ENCODE results near the gene LRRC2. TPM values are rescaled to one million over a fixed set of nuclear protein-coding genes. Genes with fewer than 3 reads are reported as not detected.
A peak's percentile ranks its signal among the peaks of the same experiment; 100 is the strongest.

LRRC2 gene
- total and polyA plus RNA-seq, 9 of the 15 experiments (the other 6 are each of a cell fraction or from before 2014, with no cell fraction given) = 0.01 to 0.04 (median 0.03) TPM; not detected in 5

DNA sequence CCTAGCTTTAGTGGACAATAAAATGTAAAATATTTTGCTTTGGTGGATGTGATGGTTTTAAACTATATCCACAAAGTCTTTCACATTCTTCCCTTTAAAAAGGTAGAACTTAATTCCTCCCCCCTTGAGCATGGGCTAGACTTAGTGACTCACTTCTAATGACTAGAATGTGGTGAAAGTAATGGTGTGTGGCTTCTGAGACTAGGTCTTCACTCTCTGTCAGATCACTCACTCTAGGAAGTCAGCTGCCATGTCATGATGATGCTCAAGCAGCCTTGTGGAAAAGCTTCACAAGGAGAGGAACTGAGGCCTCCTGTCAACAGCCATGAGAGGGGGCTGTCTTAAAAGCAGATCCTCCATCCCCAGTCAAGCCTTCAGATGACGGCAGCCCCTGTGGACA lies 4.2 kb downstream of the LRRC2 start:
- BruUV-seq (replicated peaks) = no TSS peak
- Histone ChIP-seq H2AFZ (ENCODE audit: low read depth, low read length) (no peak overlapping the region), H3K36me3 (ENCODE audit: control insufficient read depth, insufficient read depth, low read length) (no peaks in the 10 kb centered on the region), H3K4me1 (replicated peaks in 1 of 2; ENCODE audit: control insufficient read depth in 2 of 2, insufficient read depth in 2 of 2, low read length in 2 of 2) (peaks cover 11 to 23% of the 10 kb centered on the region in 2 experiments), H3K4me2 (ENCODE audit: insufficient read depth, low read length) (no peak overlapping the region), H3K27me3 (ENCODE audit: control insufficient read depth in 2 of 2, insufficient read depth in 2 of 2, low read length in 2 of 2) (peaks cover 17 to 29% of the 10 kb centered on the region in 2 experiments), H3K4me3 (no peak overlapping the region), H3K27ac (ENCODE audit: extremely low read depth, low read depth, low read length) (no peak overlapping the region), H4K20me1 (replicated peaks; ENCODE audit: control insufficient read depth, insufficient read depth, low read length) (no peaks in the 10 kb centered on the region), H3K9me1 (ENCODE audit: control insufficient read depth, insufficient read depth, low read length) (no peaks in the 10 kb centered on the region), H3K79me2 (ENCODE audit: control insufficient read depth, insufficient read depth, low read length) (no peaks in the 10 kb centered on the region), H3K9ac (ENCODE audit: insufficient read depth in 1 of 2, low read depth in 2 of 2, low read length in 2 of 2) (no peak overlapping the region), H3K9me3 (replicated peaks; ENCODE audit: control insufficient read depth, insufficient read depth, low read depth, low read length) (no peaks in the 10 kb centered on the region)
- 0% methylated on average over 1 of the region's 1 CpG for WGBS (ENCODE audit: insufficient coverage, low coverage, missing lambda C conversion rate)
- in situ Hi-C loops (cut with MboI) = no loop called here
- TF ChIP-seq ZFPM2 (CRISPR knock-in tag; IDR thresholded peaks at IDR 0.05) (no peak), CBX3 (IDR thresholded peaks at IDR 0.05; ENCODE audit: borderline replicate concordance in 1 of 2, low read length in 2 of 2) (peak in 1 of 2 experiments; percentile 32; a peak in 1 of 3 replicates)
- ATAC-seq (no peak), FAIRE-seq (no peak), DNase-seq (ENCODE audit: extremely low read depth in 1 of 4, low spot score in 3 of 4) (no peak)
- CTCF ChIA-PET (ENCODE audit: low intra/inter-chr PET ratio) = interaction anchor here (0.5 to 1.3 kb wide), 3 partner anchors 22 to 229 kb away, joined by 3 to 5 read pairs (median 3); no protein-coding TSS in a partner anchor
- intact Hi-C loops (cut with micrococcal nuclease) = no loop called here
- POLR2A ChIA-PET = interaction anchor here (1.7 kb wide), 1 partner anchor 73 kb away, joined by 10 read pairs; no protein-coding TSS in a partner anchor

- POLR2A ChIA-PET = interaction anchor here (1.2 to 1.7 kb wide), 2 partner anchors 8 to 73 kb away, joined by 3 to 10 read pairs; no protein-coding TSS in a partner anchor
- H2AFZ ChIP-seq (ENCODE audit: low read depth, low read length) = no peak overlapping the region
- H3K79me2 ChIP-seq (ENCODE audit: control insufficient read depth, insufficient read depth, low read length) = no peaks in the 10 kb centered on the region
- TF ChIP-seq DNMT1 (IDR thresholded peaks at IDR 0.05) (no peak), SRSF1 (IDR thresholded peaks at IDR 0.05; ENCODE audit: low read depth, low read length) (no peak), GTF3C2 (IDR thresholded peaks at IDR 0.05; ENCODE audit: borderline replicate concordance, extremely low read depth, insufficient read length) (no peak), MBD1 (CRISPR knock-in tag; IDR thresholded peaks at IDR 0.05) (no peak), CGGBP1 (CRISPR knock-in tag; IDR thresholded peaks at IDR 0.05) (no peak), ZNF511 (CRISPR knock-in tag; IDR thresholded peaks at IDR 0.05) (no peak), BRF1 (IDR thresholded peaks at IDR 0.05; ENCODE audit: borderline replicate concordance, extremely low read depth, insufficient read length) (no peak)
Observed at GRCh38 chr3:46561511-46561910, 4.6 kb downstream of the LRRC2 start.

More at GRCh38 chr3:46561511-46561910, 4.6 kb downstream of the LRRC2 start:
- H4K20me1 ChIP-seq (replicated peaks; ENCODE audit: control insufficient read depth, insufficient read depth, low read length) = no peaks in the 10 kb centered on the region
- intact Hi-C loops (cut with micrococcal nuclease) (no loop called here), in situ Hi-C loops (cut with MboI) (no loop called here)
- peaks cover 15 to 28% of the 10 kb centered on the region in 2 experiments for H3K27me3 ChIP-seq (ENCODE audit: control insufficient read depth in 2 of 2, insufficient read depth in 2 of 2, low read length in 2 of 2)
- BruUV-seq (replicated peaks) = no TSS peak
- no peaks in the 10 kb centered on the region for H3K9me3 ChIP-seq (replicated peaks; ENCODE audit: control insufficient read depth, insufficient read depth, low read depth, low read length)
- FAIRE-seq (no peak), DNase-seq (ENCODE audit: extremely low read depth in 1 of 4, low spot score in 3 of 4) (no peak), ATAC-seq (no peak)
- H3K4me2 ChIP-seq (ENCODE audit: insufficient read depth, low read length) = no peak overlapping the region
- H3K9me1 ChIP-seq (ENCODE audit: control insufficient read depth, insufficient read depth, low read length) = no peaks in the 10 kb centered on the region
- CTCF ChIA-PET (ENCODE audit: low intra/inter-chr PET ratio) = interaction anchor here (0.5 to 1.3 kb wide), 3 partner anchors 22 to 229 kb away, joined by 3 to 5 read pairs (median 3); no protein-coding TSS in a partner anchor
- no peak overlapping the region for H3K4me3 ChIP-seq
- no peaks in the 10 kb centered on the region for H3K36me3 ChIP-seq (ENCODE audit: control insufficient read depth, insufficient read depth, low read length)
- H3K4me1 ChIP-seq (replicated peaks in 1 of 2; ENCODE audit: control insufficient read depth in 2 of 2, insufficient read depth in 2 of 2, low read length in 2 of 2) = peaks cover 11 to 23% of the 10 kb centered on the region in 2 experiments
- no peak overlapping the region for H3K27ac ChIP-seq (ENCODE audit: extremely low read depth, low read depth, low read length)
- H3K9ac ChIP-seq (ENCODE audit: insufficient read depth in 1 of 2, low read depth in 2 of 2, low read length in 2 of 2) = no peak overlapping the region
- WGBS (ENCODE audit: insufficient coverage, low coverage, missing lambda C conversion rate) = 0% methylated on average over 2 of the region's 2 CpGs
